Left ventricle myocardium inferior (tissue), 1 donor: ENCODE data around the gene PTPRM. TPM values are rescaled to one million over a fixed set of nuclear protein-coding genes. Genes with fewer than 3 reads are reported as not detected.

Source experiments
- DNase-seq: peaks from one replicate; pipeline ENCODE4 v3.0.0-alpha.2; 2020
- H3K27ac ChIP-seq: fragments of 200-600 bp; replicated peaks from 2 replicates; pipeline ENCODE4 v1.8.0; 2021
- H3K27me3 ChIP-seq: fragments of 200-600 bp; 2 replicates; pipeline ENCODE4 v1.8.0; 2021; ENCODE audit warnings: low read depth
- H3K36me3 ChIP-seq: fragments of 200-600 bp; 2 replicates; pipeline ENCODE4 v1.8.0; 2021
- H3K4me1 ChIP-seq: fragments of 200-600 bp; 2 replicates; pipeline ENCODE4 v1.8.0; 2021
- H3K4me3 ChIP-seq: fragments of 200-600 bp; 2 replicates; pipeline ENCODE4 v1.8.0; 2021; ENCODE audit warnings: mild to moderate bottlenecking, moderate library complexity
- H3K9me3 ChIP-seq: fragments of 200-600 bp; replicated peaks from 2 replicates; pipeline ENCODE4 v1.8.0; 2021
- intact Hi-C: fragments of 100-400 bp; cut with micrococcal nuclease; formaldehyde crosslinking; loops from one replicate; pipeline ENCODE4 v1.11.0; 2022
- total RNA-seq: library from RNA; stranded (reverse); fragmentation: NEBNext Ultra II Directional; extraction: Animal tissue kit (Norgen Biotek cat#: 25700); gene quantifications from one replicate; pipeline ENCODE4 v1.2.1, GENCODE V29; 2021
- TF ChIP-seq, protein P1 (sequence below): fragments of 200-600 bp; IDR thresholded peaks from 2 replicates; pipeline ENCODE4 v1.8.0; 2021; ENCODE audit warnings: antibody characterized with exemption, mild to moderate bottlenecking, borderline replicate concordance
- donor health status: DM: no; HTN: yes; CAD: no; lungs with severe emphysema.

Gene PTPRM
- total RNA-seq, 1 donor from 2014 or later: 132 TPM

DNA sequence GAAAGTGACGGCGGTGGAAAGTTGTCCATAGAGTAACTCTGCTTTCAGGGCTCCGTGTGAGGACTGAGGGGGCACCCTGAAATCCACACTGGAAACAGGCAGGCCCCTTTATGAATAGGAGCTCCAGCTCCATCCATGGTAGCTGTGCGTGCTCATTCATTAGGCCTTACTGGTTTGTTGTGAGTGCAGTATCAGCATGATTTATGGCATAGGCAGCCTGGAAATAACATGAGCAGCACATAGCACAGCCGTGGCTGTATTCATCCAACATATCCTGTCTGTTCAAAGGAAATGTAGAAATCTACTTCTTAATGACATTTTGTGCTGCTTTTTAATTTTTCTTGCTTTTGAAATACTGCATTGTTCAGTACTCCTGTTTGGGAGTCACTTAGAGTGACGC, 627.3 kb downstream of the PTPRM start:
- no peaks in the 10 kb centered on the region for H3K9me3 ChIP-seq
- no peak overlapping the region for H3K4me3 ChIP-seq
- H3K27ac ChIP-seq: no peak overlapping the region
- H3K4me1 ChIP-seq: no peaks in the 10 kb centered on the region
- DNase-seq: no peak
- no peaks in the 10 kb centered on the region for H3K36me3 ChIP-seq
- intact Hi-C loops: no loop called here
- H3K27me3 ChIP-seq: no peaks in the 10 kb centered on the region
- TF ChIP-seq, protein P1, sequence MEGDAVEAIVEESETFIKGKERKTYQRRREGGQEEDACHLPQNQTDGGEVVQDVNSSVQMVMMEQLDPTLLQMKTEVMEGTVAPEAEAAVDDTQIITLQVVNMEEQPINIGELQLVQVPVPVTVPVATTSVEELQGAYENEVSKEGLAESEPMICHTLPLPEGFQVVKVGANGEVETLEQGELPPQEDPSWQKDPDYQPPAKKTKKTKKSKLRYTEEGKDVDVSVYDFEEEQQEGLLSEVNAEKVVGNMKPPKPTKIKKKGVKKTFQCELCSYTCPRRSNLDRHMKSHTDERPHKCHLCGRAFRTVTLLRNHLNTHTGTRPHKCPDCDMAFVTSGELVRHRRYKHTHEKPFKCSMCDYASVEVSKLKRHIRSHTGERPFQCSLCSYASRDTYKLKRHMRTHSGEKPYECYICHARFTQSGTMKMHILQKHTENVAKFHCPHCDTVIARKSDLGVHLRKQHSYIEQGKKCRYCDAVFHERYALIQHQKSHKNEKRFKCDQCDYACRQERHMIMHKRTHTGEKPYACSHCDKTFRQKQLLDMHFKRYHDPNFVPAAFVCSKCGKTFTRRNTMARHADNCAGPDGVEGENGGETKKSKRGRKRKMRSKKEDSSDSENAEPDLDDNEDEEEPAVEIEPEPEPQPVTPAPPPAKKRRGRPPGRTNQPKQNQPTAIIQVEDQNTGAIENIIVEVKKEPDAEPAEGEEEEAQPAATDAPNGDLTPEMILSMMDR: no peak

DNA sequence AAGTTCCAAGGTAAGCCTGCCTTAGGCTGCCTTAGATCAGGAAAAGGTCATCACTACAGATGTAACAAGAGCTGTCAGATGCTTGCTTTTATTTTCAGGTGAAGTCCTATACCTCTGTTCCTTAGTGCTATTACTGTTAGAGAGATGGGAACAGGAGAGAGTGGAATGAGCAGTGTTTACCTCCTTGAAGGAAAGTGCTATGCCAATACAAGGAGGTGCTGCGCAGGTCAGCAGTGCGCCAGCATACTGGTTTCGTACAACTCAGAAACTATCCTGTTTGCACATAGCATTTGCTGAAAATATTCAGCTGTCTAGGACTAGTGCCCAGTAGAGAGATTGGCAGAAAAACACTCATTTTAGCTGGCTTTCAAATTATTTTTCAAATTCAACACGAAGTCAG, 629.1 kb downstream of the PTPRM start:
- no peak overlapping the region for H3K27ac ChIP-seq
- H3K27me3 ChIP-seq: no peaks in the 10 kb centered on the region
- no peaks in the 10 kb centered on the region for H3K36me3 ChIP-seq

GRCh38 chr18:8197499-8197898, 630.4 kb downstream of the PTPRM start:
- DNase-seq: no peak
- Histone ChIP-seq H3K27ac (no peak overlapping the region), H3K4me1 (no peaks in the 10 kb centered on the region), H3K9me3 (no peaks in the 10 kb centered on the region), H3K4me3 (no peak overlapping the region), H3K27me3 (no peaks in the 10 kb centered on the region), H3K36me3 (no peaks in the 10 kb centered on the region)
- intact Hi-C loops: no loop called here
- TF ChIP-seq, protein P1: no peak

More for the DNA sequence above, 629.1 kb downstream of the PTPRM start:
- intact Hi-C loops: no loop called here
- TF ChIP-seq, protein P1: no peak
- no peak for DNase-seq
- no peaks in the 10 kb centered on the region for H3K4me1 ChIP-seq
- H3K9me3 ChIP-seq: no peaks in the 10 kb centered on the region
- H3K4me3 ChIP-seq: no peak overlapping the region

DNA sequence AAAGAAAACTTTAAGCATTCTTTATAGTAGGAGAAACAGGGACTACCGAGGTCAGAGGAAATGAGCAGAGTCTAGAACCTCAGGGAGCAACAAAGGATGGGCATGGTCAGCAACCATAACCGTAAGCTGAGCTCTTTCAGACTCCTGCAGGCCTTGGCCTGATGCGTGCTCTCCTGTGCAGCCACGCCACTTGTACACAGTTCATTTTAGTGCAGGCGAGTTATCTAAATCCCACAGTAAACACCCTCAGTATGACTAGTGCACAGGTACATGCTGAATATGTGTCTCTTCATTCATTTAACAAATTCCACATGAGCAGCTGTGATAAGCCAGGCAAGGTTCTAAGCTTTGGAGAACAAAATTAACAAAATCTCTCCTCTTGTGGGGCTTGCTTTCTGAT, 640.9 kb downstream of the PTPRM start:
- H3K4me3 ChIP-seq: no peak overlapping the region
- TF ChIP-seq, protein P1: no peak
- no peaks in the 10 kb centered on the region for H3K9me3 ChIP-seq
- H3K4me1 ChIP-seq: peaks cover 11% of the 10 kb centered on the region
- no peaks in the 10 kb centered on the region for H3K36me3 ChIP-seq
- no peaks in the 10 kb centered on the region for H3K27me3 ChIP-seq
- no peak for DNase-seq
- intact Hi-C loops: no loop called here
- H3K27ac ChIP-seq: no peak overlapping the region

GRCh38 chr18:8208716-8209115, 641.6 kb downstream of the PTPRM start:
- Histone ChIP-seq H3K36me3 (no peaks in the 10 kb centered on the region), H3K27me3 (no peaks in the 10 kb centered on the region), H3K9me3 (no peaks in the 10 kb centered on the region), H3K4me1 (peaks cover 18% of the 10 kb centered on the region), H3K27ac (no peak overlapping the region), H3K4me3 (no peak overlapping the region)
- no peak for DNase-seq
- TF ChIP-seq, protein P1: no peak
- intact Hi-C loops: no loop called here
